GM19035 (cell line): Measurements from ENCODE around the gene CAPN8.
A peak's percentile ranks its signal among the peaks of the same experiment; 100 is the strongest.
"Not testable (repeated sequence)": the region's sequence is repeated elsewhere in the genome, so short reads cannot be mapped to it uniquely, and the experiment has no call there.

Experiments used
- ATAC-seq: cut with Tn5 transposase; IDR thresholded peaks from one replicate; pipeline ENCODE4 v1.9.1; 2021; ENCODE audit not compliant: unreplicated experiment

The CAPN8 gene

GRCh38 chr1:223534677-223535076 is 130.8 kb downstream of the CAPN8 start:
- ATAC-seq, result no peak

GRCh38 chr1:223533708-223534107 is 131.8 kb downstream of the CAPN8 start:
- no peak for ATAC-seq

- ATAC-seq, result peak; percentile 65
Observed at GRCh38 chr1:223531742-223532341, 133.7 kb downstream of the CAPN8 start.

GRCh38 chr1:223525957-223526356 is 139.5 kb downstream of the CAPN8 start:
- no peak for ATAC-seq

- ATAC-seq, result no peak
Observed at GRCh38 chr1:223525546-223525945, 140.0 kb downstream of the CAPN8 start.

GRCh38 chr1:223524930-223525451 is 140.5 kb downstream of the CAPN8 start:
- ATAC-seq, result no peak

- ATAC-seq, result no peak
Observed at GRCh38 chr1:223521150-223521549, 144.4 kb downstream of the CAPN8 start.

GRCh38 chr1:223520200-223520599 is 145.3 kb downstream of the CAPN8 start:
- ATAC-seq, result no peak

GRCh38 chr1:223519116-223519515 is 146.4 kb downstream of the CAPN8 start:
- no peak for ATAC-seq

GRCh38 chr1:223518553-223518952 is 146.9 kb downstream of the CAPN8 start:
- ATAC-seq, result not testable (repeated sequence)

- no peak for ATAC-seq
Observed at GRCh38 chr1:223515926-223516325, 149.6 kb downstream of the CAPN8 start.

- no peak for ATAC-seq
Observed at GRCh38 chr1:223515421-223515820, 150.1 kb downstream of the CAPN8 start.

GRCh38 chr1:223514644-223515043 is 150.9 kb downstream of the CAPN8 start:
- ATAC-seq, result no peak

GRCh38 chr1:223513309-223513708 is 152.2 kb downstream of the CAPN8 start:
- ATAC-seq, result no peak

- ATAC-seq, result no peak
Observed at GRCh38 chr1:223512057-223512456, 153.4 kb downstream of the CAPN8 start.

- ATAC-seq, result no peak
Observed at GRCh38 chr1:223508796-223509195, 156.7 kb downstream of the CAPN8 start.

- no peak for ATAC-seq
Observed at GRCh38 chr1:223504741-223505140, 160.8 kb downstream of the CAPN8 start.

- ATAC-seq, result no peak
Observed at GRCh38 chr1:223503348-223503747, 162.2 kb downstream of the CAPN8 start.

- ATAC-seq, result no peak
Observed at GRCh38 chr1:223500560-223501425, 164.7 kb downstream of the CAPN8 start.

GRCh38 chr1:223496883-223497282 is 168.6 kb downstream of the CAPN8 start:
- no peak for ATAC-seq

- ATAC-seq, result no peak
Observed at GRCh38 chr1:223494926-223495645, 170.4 kb downstream of the CAPN8 start.

- ATAC-seq, result no peak
Observed at GRCh38 chr1:223492044-223492443, 173.5 kb downstream of the CAPN8 start.
